ENCODE measurements around the gene DAZL. TPM values are rescaled to one million over a fixed set of nuclear protein-coding genes. Genes with fewer than 3 reads are reported as not detected.

DAZL gene
- total RNA-seq, 4 donors from 2014 or later = not detected

GRCh38 chr3:16538507-16538906, 66.7 kb downstream of the DAZL start:
- Histone ChIP-seq H3K27me3 (peaks cover 19% of the 10 kb centered on the region), H3K4me3 (no peak overlapping the region), H3K9me3 (no peaks in the 10 kb centered on the region), H3K27ac (no peak overlapping the region), H3K4me1 (no peaks in the 10 kb centered on the region), H3K36me3 (no peaks in the 10 kb centered on the region)
- 30 to 66% methylated on average over 1 to 4 of the region's 4 CpGs for WGBS, 2 donors (ENCODE audit: low coverage in 1 of 2)
- no peak for TF ChIP-seq EP300 (IDR thresholded peaks at IDR 0.05)
- no peak for TF ChIP-seq CTCF (IDR thresholded peaks at IDR 0.05)
- no peak for TF ChIP-seq POLR2AphosphoS5 (IDR thresholded peaks at IDR 0.05)
- TF ChIP-seq POLR2A (IDR thresholded peaks at IDR 0.05) = no peak
- no peak for ATAC-seq

GRCh38 chr3:16536996-16537395, 68.2 kb downstream of the DAZL start:
- Histone ChIP-seq H3K27me3 (peaks cover 20% of the 10 kb centered on the region), H3K27ac (no peak overlapping the region), H3K36me3 (no peaks in the 10 kb centered on the region), H3K9me3 (no peaks in the 10 kb centered on the region), H3K4me3 (no peak overlapping the region), H3K4me1 (no peaks in the 10 kb centered on the region)
- WGBS, 2 donors (ENCODE audit: low coverage in 1 of 2) = 43 to 54% methylated on average over 1 to 2 of the region's 3 CpGs
- no peak for TF ChIP-seq POLR2AphosphoS5 (IDR thresholded peaks at IDR 0.05)
- TF ChIP-seq EP300 (IDR thresholded peaks at IDR 0.05) = no peak
- no peak for TF ChIP-seq POLR2A (IDR thresholded peaks at IDR 0.05)
- TF ChIP-seq CTCF (IDR thresholded peaks at IDR 0.05) = no peak
- no peak for ATAC-seq

Other genes with a start within 250 kb of the DAZL start
- 100 to 1,000 TPM in 1 of 4 donors, 10 to 100 TPM in 3; 30.6 to 110 (median 68.2) TPM for gene RFTN1, start 91.7 kb downstream of the DAZL start, total RNA-seq

Measured in gastroesophageal sphincter (tissue), 4 donors.